Adipocyte (in vitro differentiated cells): Measurements from ENCODE around the gene C12orf60.

Experiments used
- DNase-seq: peaks from one replicate; pipeline ENCODE4 v3.0.0-alpha.2; 2015; ENCODE audit warnings: low read depth
- H3K27me3 ChIP-seq: replicated peaks from 2 replicates; pipeline ENCODE4 v1.7.0; 2013; ENCODE audit warnings: mild to moderate bottlenecking, low read length, moderate library complexity; ENCODE audit not compliant: control insufficient read depth, insufficient read depth
- H3K36me3 ChIP-seq: 2 replicates; pipeline ENCODE4 v1.7.0; 2013; ENCODE audit warnings: low read length, mild to moderate bottlenecking, moderate library complexity; ENCODE audit not compliant: control insufficient read depth, insufficient read depth, severe bottlenecking
- H3K4me1 ChIP-seq: 2 replicates; pipeline ENCODE4 v1.7.0; 2013; ENCODE audit warnings: mild to moderate bottlenecking, low read length, moderate library complexity; ENCODE audit not compliant: control insufficient read depth, insufficient read depth
- H3K4me3 ChIP-seq: 2 replicates; pipeline ENCODE4 v1.7.0; 2013; ENCODE audit warnings: mild to moderate bottlenecking, low read length, moderate library complexity
- H3K9ac ChIP-seq: 2 replicates; pipeline ENCODE4 v1.7.0; 2013; ENCODE audit warnings: mild to moderate bottlenecking, low read length, moderate library complexity
- H3K9me3 ChIP-seq: 2 replicates; pipeline ENCODE4 v1.7.0; 2013; ENCODE audit warnings: mild to moderate bottlenecking, low read length, moderate library complexity; ENCODE audit not compliant: control insufficient read depth

Gene C12orf60

GRCh38 chr12:14853961-14854360 lies 50.5 kb downstream of the C12orf60 start:
- DNase-seq: peak; percentile 66
- Histone ChIP-seq H3K36me3 (no peaks in the 10 kb centered on the region), H3K27me3 (no peaks in the 10 kb centered on the region)

GRCh38 chr12:14854586-14855183 lies 51.2 kb downstream of the C12orf60 start:
- peaks cover 20% of the 10 kb centered on the region for H3K4me1 ChIP-seq
- H3K27me3 ChIP-seq: no peaks in the 10 kb centered on the region
- peak; percentile 79 for DNase-seq
- peak overlapping the region; percentile 45 for H3K9ac ChIP-seq
- H3K4me3 ChIP-seq: peak overlapping the region; percentile 32
- H3K36me3 ChIP-seq: no peaks in the 10 kb centered on the region
- peaks cover 6% of the 10 kb centered on the region for H3K9me3 ChIP-seq

More at GRCh38 chr12:14853961-14854360, 50.5 kb downstream of the C12orf60 start:
- Histone ChIP-seq H3K4me1 (peaks cover 28% of the 10 kb centered on the region), H3K9ac (peak overlapping the region; percentile 45), H3K9me3 (no peaks in the 10 kb centered on the region), H3K4me3 (peak overlapping the region; percentile 32)

GRCh38 chr12:14858513-14858912 lies 55.0 kb downstream of the C12orf60 start:
- Histone ChIP-seq H3K9ac (no peak overlapping the region), H3K9me3 (peaks cover 15% of the 10 kb centered on the region), H3K36me3 (no peaks in the 10 kb centered on the region), H3K4me3 (no peak overlapping the region), H3K27me3 (no peaks in the 10 kb centered on the region), H3K4me1 (peaks cover 15% of the 10 kb centered on the region)
- DNase-seq: no peak

- Histone ChIP-seq H3K9ac (no peak overlapping the region), H3K9me3 (peaks cover 15% of the 10 kb centered on the region), H3K27me3 (no peaks in the 10 kb centered on the region), H3K4me3 (no peak overlapping the region), H3K36me3 (no peaks in the 10 kb centered on the region), H3K4me1 (no peaks in the 10 kb centered on the region)
- no peak for DNase-seq
Measured at GRCh38 chr12:14860490-14860889, 57.0 kb downstream of the C12orf60 start.

GRCh38 chr12:14868916-14869506 lies 65.5 kb downstream of the C12orf60 start:
- H3K36me3 ChIP-seq: no peaks in the 10 kb centered on the region
- peaks cover 6% of the 10 kb centered on the region for H3K4me1 ChIP-seq
- H3K9me3 ChIP-seq: peaks cover 9% of the 10 kb centered on the region
- H3K9ac ChIP-seq: no peak overlapping the region
- no peak for DNase-seq
- H3K27me3 ChIP-seq: no peaks in the 10 kb centered on the region
- no peak overlapping the region for H3K4me3 ChIP-seq

GRCh38 chr12:14871247-14871646 lies 67.8 kb downstream of the C12orf60 start:
- no peaks in the 10 kb centered on the region for H3K27me3 ChIP-seq
- peaks cover 6% of the 10 kb centered on the region for H3K4me1 ChIP-seq
- peaks cover 9% of the 10 kb centered on the region for H3K9me3 ChIP-seq
- H3K4me3 ChIP-seq: no peak overlapping the region
- H3K9ac ChIP-seq: no peak overlapping the region
- no peak for DNase-seq
- no peaks in the 10 kb centered on the region for H3K36me3 ChIP-seq

- no peak for DNase-seq
- peaks cover 4% of the 10 kb centered on the region for H3K9me3 ChIP-seq
- H3K27me3 ChIP-seq: no peaks in the 10 kb centered on the region
- no peaks in the 10 kb centered on the region for H3K36me3 ChIP-seq
- H3K9ac ChIP-seq: no peak overlapping the region
- H3K4me1 ChIP-seq: peaks cover 6% of the 10 kb centered on the region
- H3K4me3 ChIP-seq: no peak overlapping the region
Measured at GRCh38 chr12:14871886-14872285, 68.4 kb downstream of the C12orf60 start.

- DNase-seq: no peak
- Histone ChIP-seq H3K27me3 (no peaks in the 10 kb centered on the region), H3K36me3 (no peaks in the 10 kb centered on the region), H3K4me3 (no peak overlapping the region), H3K9ac (no peak overlapping the region), H3K4me1 (peaks cover 6% of the 10 kb centered on the region), H3K9me3 (no peaks in the 10 kb centered on the region)
Measured at GRCh38 chr12:14873440-14874185, 70.1 kb downstream of the C12orf60 start.
